HG03558 (cell line): ENCODE results near the gene AICDA.
"Not testable (repeated sequence)": the region's sequence is repeated elsewhere in the genome, so short reads cannot be mapped to it uniquely, and the experiment has no call there.

Experiments used
- ATAC-seq: cut with Tn5 transposase; IDR thresholded peaks from one replicate; pipeline ENCODE4 v1.9.1; 2021; ENCODE audit warnings: moderate number of reproducible peaks; ENCODE audit not compliant: unreplicated experiment; ENCODE audit errors: extremely low read depth

AICDA gene

GRCh38 chr12:8615206-8615605 lies 2.5 kb upstream of the AICDA start:
- ATAC-seq = no peak

- not testable (repeated sequence) for ATAC-seq
These were observed 1.2 kb upstream of the AICDA start for GRCh38 chr12:8613881-8614280.

GRCh38 chr12:8609061-8609570 lies 3.5 kb downstream of the AICDA start:
- ATAC-seq = no peak

GRCh38 chr12:8606890-8607289 lies 5.8 kb downstream of the AICDA start:
- no peak for ATAC-seq

GRCh38 chr12:8605057-8605456 lies 7.6 kb downstream of the AICDA start:
- no peak for ATAC-seq

- no peak for ATAC-seq
These were observed 8.8 kb downstream of the AICDA start for GRCh38 chr12:8603856-8604255.

- ATAC-seq = no peak
These were observed 9.4 kb downstream of the AICDA start for GRCh38 chr12:8603286-8603685.

- ATAC-seq = no peak
These were observed 16.1 kb downstream of the AICDA start for GRCh38 chr12:8596561-8596960.

GRCh38 chr12:8594072-8594471 lies 18.6 kb downstream of the AICDA start:
- ATAC-seq = no peak

- no peak for ATAC-seq
These were observed 19.4 kb downstream of the AICDA start for GRCh38 chr12:8593246-8593645.

GRCh38 chr12:8590842-8591545 lies 21.7 kb downstream of the AICDA start:
- no peak for ATAC-seq

- ATAC-seq = no peak
These were observed 23.0 kb downstream of the AICDA start for GRCh38 chr12:8589679-8590078.

- not testable (repeated sequence) for ATAC-seq
These were observed 28.2 kb downstream of the AICDA start for GRCh38 chr12:8584478-8584877.

- no peak for ATAC-seq
These were observed 28.7 kb downstream of the AICDA start for GRCh38 chr12:8584004-8584403.

- ATAC-seq = no peak
These were observed 31.4 kb downstream of the AICDA start for GRCh38 chr12:8581098-8581784.

GRCh38 chr12:8577879-8578278 lies 34.8 kb downstream of the AICDA start:
- no peak for ATAC-seq

- ATAC-seq = no peak
These were observed 40.2 kb downstream of the AICDA start for GRCh38 chr12:8572507-8572906.

GRCh38 chr12:8566525-8566924 lies 46.1 kb downstream of the AICDA start:
- no peak for ATAC-seq

GRCh38 chr12:8566052-8566451 lies 46.6 kb downstream of the AICDA start:
- ATAC-seq = not testable (repeated sequence)

GRCh38 chr12:8564656-8565055 lies 48.0 kb downstream of the AICDA start:
- ATAC-seq = no peak

- ATAC-seq = no peak
These were observed 49.3 kb downstream of the AICDA start for GRCh38 chr12:8563356-8563755.

- ATAC-seq = no peak
These were observed 50.3 kb downstream of the AICDA start for GRCh38 chr12:8562310-8562709.
